SHP77 treated with DMSO at 0.1 percent for 48 hours (cell line): Measurements from ENCODE around the gene ARHGAP9.

Experiments used
- DNase-seq: peaks from one replicate; lab custom pipeline; 2025; lab: John Stamatoyannopoulos, UW

ARHGAP9 gene

GRCh38 chr12:57491393-57492280 is 12.0 kb upstream of the ARHGAP9 start:
- no peak for DNase-seq

- no peak for DNase-seq
These were observed 10.5 kb upstream of the ARHGAP9 start for GRCh38 chr12:57490126-57490525.

GRCh38 chr12:57489157-57489641 is 9.5 kb upstream of the ARHGAP9 start:
- DNase-seq: no peak

- no peak for DNase-seq
These were observed 8.9 kb upstream of the ARHGAP9 start for GRCh38 chr12:57488402-57489156.

- peak; percentile 97 for DNase-seq
These were observed 8.1 kb upstream of the ARHGAP9 start, which contains the start of gene MARS1 for GRCh38 chr12:57487597-57488401. Gene MARS1 (plus strand): TSS chr12:57488068. CDS start chr12:57488091, 23 bp downstream.

- DNase-seq: no peak
These were observed 7.5 kb upstream of the ARHGAP9 start for GRCh38 chr12:57487055-57487596.

GRCh38 chr12:57485695-57486094 is 6.0 kb upstream of the ARHGAP9 start:
- no peak for DNase-seq

GRCh38 chr12:57483466-57483865 is 3.8 kb upstream of the ARHGAP9 start:
- DNase-seq: no peak

- no peak for DNase-seq
These were observed 2.0 kb upstream of the ARHGAP9 start for GRCh38 chr12:57481671-57482070.

GRCh38 chr12:57479043-57479375 is 657 bp downstream of the ARHGAP9 start:
- no peak for DNase-seq

- no peak for DNase-seq
These were observed 1.7 kb downstream of the ARHGAP9 start for GRCh38 chr12:57477710-57478681.

- no peak for DNase-seq
These were observed 2.5 kb downstream of the ARHGAP9 start for GRCh38 chr12:57476993-57477709.

- no peak for DNase-seq
These were observed 3.3 kb downstream of the ARHGAP9 start for GRCh38 chr12:57476162-57476992.

GRCh38 chr12:57475271-57476161 is 4.2 kb downstream of the ARHGAP9 start:
- no peak for DNase-seq

GRCh38 chr12:57474862-57475261 is 4.8 kb downstream of the ARHGAP9 start:
- DNase-seq: no peak

- DNase-seq: no peak
These were observed 5.2 kb downstream of the ARHGAP9 start for GRCh38 chr12:57474430-57474829.

GRCh38 chr12:57473886-57474285 is 5.8 kb downstream of the ARHGAP9 start:
- DNase-seq: no peak

GRCh38 chr12:57473392-57473791 is 6.3 kb downstream of the ARHGAP9 start:
- no peak for DNase-seq
